ENCODE measurements around the gene COMMD9. TPM values are rescaled to one million over a fixed set of nuclear protein-coding genes. Genes with fewer than 3 reads are reported as not detected.

The COMMD9 gene
- total and polyA plus RNA-seq, 2 experiments from 2014 or later, result 42.2 to 85.3 TPM

DNA sequence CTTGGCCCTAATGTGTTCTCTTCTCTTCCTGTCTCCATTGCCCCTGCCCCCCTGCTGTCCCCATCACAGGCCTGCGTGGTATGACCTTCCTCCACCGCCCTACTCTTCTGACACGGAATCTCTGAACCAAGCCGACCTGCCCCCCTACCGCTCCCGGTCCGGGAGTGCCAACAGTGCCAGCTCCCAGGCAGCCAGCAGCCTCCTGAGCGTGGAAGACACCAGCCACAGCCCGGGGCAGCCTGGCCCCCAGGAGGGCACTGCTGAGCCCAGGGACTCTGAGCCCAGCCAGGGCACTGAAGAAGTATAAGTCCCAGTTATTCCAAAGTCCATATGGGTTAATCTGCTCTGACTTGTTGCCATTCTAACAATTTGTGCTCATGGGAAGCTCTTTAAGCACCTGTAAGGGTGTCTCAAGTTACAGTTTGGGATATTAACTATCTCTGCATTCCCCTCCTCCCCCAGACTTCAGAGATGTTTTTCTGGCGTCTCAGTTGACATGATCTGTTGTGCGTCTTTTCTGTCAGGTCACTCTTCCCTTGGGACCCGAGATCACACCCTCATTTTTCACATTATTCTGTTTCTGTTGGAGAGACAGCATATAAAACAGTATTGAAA is 60.0 kb downstream of the COMMD9 start:
- Histone ChIP-seq H3K9ac (no peak overlapping the region), H3K4me2 (ENCODE audit: unreplicated experiment) (no peak overlapping the region), H3K36me3 (ENCODE audit: low read depth) (no peaks in the 10 kb centered on the region), H3K9me2 (ENCODE audit: insufficient read depth) (no peaks in the 10 kb centered on the region), H3K27me3 (replicated peaks; ENCODE audit: insufficient read depth) (peaks cover 17% of the 10 kb centered on the region), H3K27ac (no peak overlapping the region), H4K20me1 (ENCODE audit: insufficient read depth) (no peaks in the 10 kb centered on the region), H3K9me3 (ENCODE audit: low read depth) (no peaks in the 10 kb centered on the region), H3K79me2 (ENCODE audit: insufficient read depth) (no peaks in the 10 kb centered on the region), H3F3A (ENCODE audit: insufficient read depth) (peaks cover 12% of the 10 kb centered on the region), H2AFZ (no peak overlapping the region), H3K4me3 (no peak overlapping the region), H3K4me1 (ENCODE audit: insufficient read depth) (peaks cover 14% of the 10 kb centered on the region)
- no peak for DNase-seq
- TF ChIP-seq EZH2phosphoT487 (IDR thresholded peaks at IDR 0.05; ENCODE audit: insufficient read depth, low read depth), result no peak
- TF ChIP-seq EZH2 (IDR thresholded peaks at IDR 0.05; ENCODE audit: insufficient read depth, poor library complexity, severe bottlenecking), result no peak
- 95 to 97% methylated on average over 12 of the region's 12 CpGs for WGBS, 2 experiments (ENCODE audit: low coverage in 1 of 2, low lambda C conversion rate in 2 of 2, missing lambda C conversion rate in 2 of 2)
- in situ Hi-C loops (cut with MboI), result no loop called here

DNA sequence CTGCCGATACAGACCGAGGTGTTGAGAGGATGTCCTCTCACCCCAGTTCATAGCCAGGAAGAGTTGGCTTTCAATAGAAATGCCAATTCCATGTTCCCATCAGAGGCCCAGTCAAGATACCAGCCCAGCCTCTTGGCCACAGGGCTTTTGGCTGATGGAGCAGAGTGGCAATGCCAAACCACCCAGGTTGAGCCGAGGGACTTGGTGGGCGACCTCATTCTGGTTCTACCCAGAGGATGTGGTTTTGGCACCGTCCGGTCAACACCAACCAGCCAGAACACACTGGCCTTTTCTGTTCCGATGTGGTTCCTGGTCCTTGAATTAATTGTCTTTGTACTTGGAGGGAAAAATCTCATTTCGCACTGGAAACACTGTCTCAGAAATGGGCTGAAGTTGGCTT is 60.5 kb downstream of the COMMD9 start:
- 81 to 84% methylated on average over 8 of the region's 8 CpGs for WGBS, 2 experiments (ENCODE audit: low coverage in 1 of 2, low lambda C conversion rate in 2 of 2, missing lambda C conversion rate in 2 of 2)
- Histone ChIP-seq H3K9me2 (ENCODE audit: insufficient read depth) (no peaks in the 10 kb centered on the region), H3F3A (ENCODE audit: insufficient read depth) (peaks cover 12% of the 10 kb centered on the region), H3K9ac (no peak overlapping the region), H2AFZ (no peak overlapping the region), H3K4me1 (ENCODE audit: insufficient read depth) (peaks cover 14% of the 10 kb centered on the region), H3K4me3 (no peak overlapping the region), H3K27me3 (replicated peaks; ENCODE audit: insufficient read depth) (peaks cover 17% of the 10 kb centered on the region), H3K79me2 (ENCODE audit: insufficient read depth) (no peaks in the 10 kb centered on the region), H3K4me2 (ENCODE audit: unreplicated experiment) (no peak overlapping the region), H3K9me3 (ENCODE audit: low read depth) (no peaks in the 10 kb centered on the region), H3K27ac (no peak overlapping the region), H3K36me3 (ENCODE audit: low read depth) (no peaks in the 10 kb centered on the region), H4K20me1 (ENCODE audit: insufficient read depth) (no peaks in the 10 kb centered on the region)
- TF ChIP-seq EZH2 (IDR thresholded peaks at IDR 0.05; ENCODE audit: insufficient read depth, poor library complexity, severe bottlenecking), result no peak
- TF ChIP-seq EZH2phosphoT487 (IDR thresholded peaks at IDR 0.05; ENCODE audit: insufficient read depth, low read depth), result no peak
- in situ Hi-C loops (cut with MboI), result no loop called here
- no peak for DNase-seq

GRCh38 chr11:36227044-36227443 is 62.2 kb downstream of the COMMD9 start:
- H3K4me3 ChIP-seq, result no peak overlapping the region
- H3K9me3 ChIP-seq (ENCODE audit: low read depth), result no peaks in the 10 kb centered on the region
- H3K27ac ChIP-seq, result no peak overlapping the region
- H4K20me1 ChIP-seq (ENCODE audit: insufficient read depth), result no peaks in the 10 kb centered on the region
- H3K79me2 ChIP-seq (ENCODE audit: insufficient read depth), result no peaks in the 10 kb centered on the region
- H3K9ac ChIP-seq, result no peak overlapping the region
- WGBS, 2 experiments (ENCODE audit: low coverage in 1 of 2, low lambda C conversion rate in 2 of 2, missing lambda C conversion rate in 2 of 2), result 96 to 99% methylated on average over 15 of the region's 15 CpGs
- H2AFZ ChIP-seq, result no peak overlapping the region
- no peaks in the 10 kb centered on the region for H3K9me2 ChIP-seq (ENCODE audit: insufficient read depth)
- no peak overlapping the region for H3K4me2 ChIP-seq (ENCODE audit: unreplicated experiment)
- TF ChIP-seq EZH2 (IDR thresholded peaks at IDR 0.05; ENCODE audit: insufficient read depth, poor library complexity, severe bottlenecking), result no peak
- no peak for TF ChIP-seq EZH2phosphoT487 (IDR thresholded peaks at IDR 0.05; ENCODE audit: insufficient read depth, low read depth)
- peaks cover 13% of the 10 kb centered on the region for H3K4me1 ChIP-seq (ENCODE audit: insufficient read depth)
- DNase-seq, result no peak
- in situ Hi-C loops (cut with MboI), result no loop called here
- H3K36me3 ChIP-seq (ENCODE audit: low read depth), result no peaks in the 10 kb centered on the region
- H3F3A ChIP-seq (ENCODE audit: insufficient read depth), result peaks cover 17% of the 10 kb centered on the region
- peaks cover 17% of the 10 kb centered on the region for H3K27me3 ChIP-seq (replicated peaks; ENCODE audit: insufficient read depth)

- TF ChIP-seq EZH2phosphoT487 (IDR thresholded peaks at IDR 0.05; ENCODE audit: insufficient read depth, low read depth), result no peak
- no peak for TF ChIP-seq EZH2 (IDR thresholded peaks at IDR 0.05; ENCODE audit: insufficient read depth, poor library complexity, severe bottlenecking)
- Histone ChIP-seq H3K36me3 (ENCODE audit: low read depth) (no peaks in the 10 kb centered on the region), H3K4me2 (ENCODE audit: unreplicated experiment) (no peak overlapping the region), H3K4me3 (no peak overlapping the region), H3K9me2 (ENCODE audit: insufficient read depth) (no peaks in the 10 kb centered on the region), H3K79me2 (ENCODE audit: insufficient read depth) (no peaks in the 10 kb centered on the region), H3F3A (ENCODE audit: insufficient read depth) (0 out of 2 replicates have a peak, but pooled peaks cover 5% of the 10 kb centered on the region), H3K4me1 (ENCODE audit: insufficient read depth) (no peaks in the 10 kb centered on the region), H3K9me3 (ENCODE audit: low read depth) (no peaks in the 10 kb centered on the region), H3K9ac (no peak overlapping the region), H3K27me3 (replicated peaks; ENCODE audit: insufficient read depth) (peaks cover 14% of the 10 kb centered on the region), H4K20me1 (ENCODE audit: insufficient read depth) (no peaks in the 10 kb centered on the region), H2AFZ (no peak overlapping the region), H3K27ac (no peak overlapping the region)
- in situ Hi-C loops (cut with MboI), result no loop called here
- 48 to 49% methylated on average over 5 of the region's 5 CpGs for WGBS, 2 experiments (ENCODE audit: low coverage in 1 of 2, low lambda C conversion rate in 2 of 2, missing lambda C conversion rate in 2 of 2)
- no peak for DNase-seq
Measured at GRCh38 chr11:36224209-36224882, 64.9 kb downstream of the COMMD9 start.

Data from GM23248 (cell line).